Effector memory CD4-positive, alpha-beta T cell (primary cell): ENCODE data around the gene FGF1.
"Not testable (repeated sequence)": the region's sequence is repeated elsewhere in the genome, so short reads cannot be mapped to it uniquely, and the experiment has no call there.

Experiments
- DNase-seq, 3 donors: peaks; one replicate each; pipeline ENCODE4 v3.0.0-alpha.2; 2020
- H3K27ac ChIP-seq: 2 replicates; pipeline ENCODE4 v1.7.0; 2013; ENCODE audit warnings: mild to moderate bottlenecking, low read length, moderate library complexity; ENCODE audit not compliant: insufficient read depth, poor library complexity, severe bottlenecking
- H3K27me3 ChIP-seq: replicated peaks from 2 replicates; pipeline ENCODE4 v1.7.0; 2013; ENCODE audit warnings: mild to moderate bottlenecking, low read length; ENCODE audit not compliant: insufficient read depth, control insufficient read depth, poor library complexity, severe bottlenecking
- H3K36me3 ChIP-seq: 2 replicates; pipeline ENCODE4 v1.7.0; 2013; ENCODE audit warnings: mild to moderate bottlenecking, low read length, moderate library complexity; ENCODE audit not compliant: control insufficient read depth, insufficient read depth
- H3K4me1 ChIP-seq: 2 replicates; pipeline ENCODE4 v1.7.0; 2013; ENCODE audit warnings: low read length, mild to moderate bottlenecking; ENCODE audit not compliant: control insufficient read depth, insufficient read depth, poor library complexity, severe bottlenecking
- H3K4me3 ChIP-seq: 2 replicates; pipeline ENCODE4 v1.7.0; 2013; ENCODE audit warnings: low read length, low read depth, mild to moderate bottlenecking; ENCODE audit not compliant: insufficient read depth, poor library complexity, severe bottlenecking
- H3K9me3 ChIP-seq: 2 replicates; pipeline ENCODE4 v1.7.0; 2013; ENCODE audit warnings: mild to moderate bottlenecking, low read length, moderate library complexity; ENCODE audit not compliant: control insufficient read depth

The FGF1 gene

GRCh38 chr5:142648108-142648507 is 37.8 kb downstream of the FGF1 start:
- H3K27ac ChIP-seq, H3K36me3 ChIP-seq, H3K27me3 ChIP-seq, H3K9me3 ChIP-seq, DNase-seq, H3K4me1 ChIP-seq, H3K4me3 ChIP-seq: not testable (repeated sequence)

GRCh38 chr5:142645456-142645855 is 40.4 kb downstream of the FGF1 start:
- Histone ChIP-seq H3K4me3 (no peak overlapping the region), H3K27ac (no peak overlapping the region), H3K4me1 (no peaks in the 10 kb centered on the region), H3K27me3 (no peaks in the 10 kb centered on the region), H3K36me3 (no peaks in the 10 kb centered on the region), H3K9me3 (no peaks in the 10 kb centered on the region)
- no peak for DNase-seq

- Histone ChIP-seq H3K27me3 (no peaks in the 10 kb centered on the region), H3K9me3 (no peaks in the 10 kb centered on the region), H3K4me3 (no peak overlapping the region), H3K36me3 (no peaks in the 10 kb centered on the region), H3K4me1 (no peaks in the 10 kb centered on the region), H3K27ac (no peak overlapping the region)
- no peak for DNase-seq
Observed at GRCh38 chr5:142644640-142645361, 41.1 kb downstream of the FGF1 start.

- DNase-seq: no peak
- H3K4me3 ChIP-seq: no peak overlapping the region
- H3K36me3 ChIP-seq: no peaks in the 10 kb centered on the region
- H3K9me3 ChIP-seq: no peaks in the 10 kb centered on the region
- no peaks in the 10 kb centered on the region for H3K27me3 ChIP-seq
- H3K4me1 ChIP-seq: no peaks in the 10 kb centered on the region
- H3K27ac ChIP-seq: no peak overlapping the region
Observed at GRCh38 chr5:142644127-142644526, 41.8 kb downstream of the FGF1 start.

- no peaks in the 10 kb centered on the region for H3K36me3 ChIP-seq
- no peaks in the 10 kb centered on the region for H3K4me1 ChIP-seq
- no peaks in the 10 kb centered on the region for H3K27me3 ChIP-seq
- H3K27ac ChIP-seq: no peak overlapping the region
- H3K9me3 ChIP-seq: no peaks in the 10 kb centered on the region
- DNase-seq: no peak
- H3K4me3 ChIP-seq: no peak overlapping the region
Observed at GRCh38 chr5:142643634-142644033, 42.3 kb downstream of the FGF1 start.

- no peaks in the 10 kb centered on the region for H3K9me3 ChIP-seq
- no peaks in the 10 kb centered on the region for H3K36me3 ChIP-seq
- H3K27ac ChIP-seq: no peak overlapping the region
- no peaks in the 10 kb centered on the region for H3K4me1 ChIP-seq
- no peaks in the 10 kb centered on the region for H3K27me3 ChIP-seq
- H3K4me3 ChIP-seq: no peak overlapping the region
- DNase-seq: no peak
Observed at GRCh38 chr5:142642427-142642826, 43.5 kb downstream of the FGF1 start.

GRCh38 chr5:142641711-142642110 is 44.2 kb downstream of the FGF1 start:
- H3K4me1 ChIP-seq: no peaks in the 10 kb centered on the region
- H3K9me3 ChIP-seq: no peaks in the 10 kb centered on the region
- no peak overlapping the region for H3K27ac ChIP-seq
- H3K4me3 ChIP-seq: no peak overlapping the region
- H3K27me3 ChIP-seq: no peaks in the 10 kb centered on the region
- no peak for DNase-seq
- H3K36me3 ChIP-seq: no peaks in the 10 kb centered on the region

- no peaks in the 10 kb centered on the region for H3K36me3 ChIP-seq
- H3K4me1 ChIP-seq: no peaks in the 10 kb centered on the region
- no peaks in the 10 kb centered on the region for H3K27me3 ChIP-seq
- no peak overlapping the region for H3K4me3 ChIP-seq
- no peak for DNase-seq
- no peaks in the 10 kb centered on the region for H3K9me3 ChIP-seq
- H3K27ac ChIP-seq: no peak overlapping the region
Observed at GRCh38 chr5:142640316-142641005, 45.4 kb downstream of the FGF1 start.

GRCh38 chr5:142639455-142639854 is 46.4 kb downstream of the FGF1 start:
- no peak for DNase-seq
- no peak overlapping the region for H3K27ac ChIP-seq

GRCh38 chr5:142637871-142638270 is 48.0 kb downstream of the FGF1 start:
- H3K4me1 ChIP-seq: no peaks in the 10 kb centered on the region

More at GRCh38 chr5:142639455-142639854, 46.4 kb downstream of the FGF1 start:
- Histone ChIP-seq H3K36me3 (no peaks in the 10 kb centered on the region), H3K4me1 (no peaks in the 10 kb centered on the region), H3K9me3 (no peaks in the 10 kb centered on the region), H3K4me3 (no peak overlapping the region), H3K27me3 (no peaks in the 10 kb centered on the region)

More at GRCh38 chr5:142637871-142638270, 48.0 kb downstream of the FGF1 start:
- Histone ChIP-seq H3K9me3 (no peaks in the 10 kb centered on the region), H3K4me3 (no peak overlapping the region), H3K27me3 (no peaks in the 10 kb centered on the region), H3K36me3 (no peaks in the 10 kb centered on the region), H3K27ac (no peak overlapping the region)
- no peak for DNase-seq
